OCI-LY3 (cell line): ENCODE measurements around the gene KRT6B.
"Not testable (repeated sequence)": the region's sequence is repeated elsewhere in the genome, so short reads cannot be mapped to it uniquely, and the experiment has no call there.

ENCODE experiments used
- H2AFZ ChIP-seq: fragments of 200-600, 300-600 bp; shearing (Covaris generic); 2 replicates; pipeline ENCODE4 v1.6.0; 2014; ENCODE audit warnings: antibody characterized with exemption, low read depth, low read length
- H3K27ac ChIP-seq: fragments of 200-600, 300-600 bp; sonication (generic); 2 replicates; pipeline ENCODE4 v1.5.1; 2014; ENCODE audit warnings: mild to moderate bottlenecking, low read length, moderate library complexity, mixed read lengths
- H3K27me3 ChIP-seq: fragments of 200-600, 300-600 bp; sonication (generic); 2 replicates; pipeline ENCODE4 v1.6.1; 2014; ENCODE audit warnings: low read depth, low read length, mixed read lengths
- H3K36me3 ChIP-seq: fragments of 200-600, 300-600 bp; sonication (generic); replicated peaks from 2 replicates; pipeline ENCODE3; 2014; ENCODE audit warnings: low read depth, low read length, mixed read lengths
- H3K4me1 ChIP-seq: fragments of 300-600, 200-600 bp; sonication (generic); 2 replicates; pipeline ENCODE4 v1.6.1; 2014; ENCODE audit warnings: low read length, mixed read lengths
- H3K4me2 ChIP-seq: fragments of 200-600, 300-600 bp; sonication (generic); 2 replicates; pipeline ENCODE4 v1.6.1; 2014; ENCODE audit warnings: low read length, mixed read lengths
- H3K4me3 ChIP-seq: fragments of 300-600, 200-600 bp; sonication (generic); 2 replicates; pipeline ENCODE4 v1.5.1; 2014; ENCODE audit warnings: antibody characterized with exemption, mild to moderate bottlenecking, low read length, moderate library complexity
- H3K79me2 ChIP-seq: fragments of 300-600, 200-600 bp; shearing (Covaris generic); 2 replicates; pipeline ENCODE4 v1.6.1; 2014; ENCODE audit warnings: mild to moderate bottlenecking, low read length, mixed read lengths
- H3K9ac ChIP-seq: fragments of 300-600, 200-600 bp; shearing (Covaris generic); 2 replicates; pipeline ENCODE4 v1.6.0; 2014; ENCODE audit warnings: mild to moderate bottlenecking, low read length, moderate library complexity
- H3K9me3 ChIP-seq: fragments of 200-600, 300-600 bp; shearing (Covaris generic); 2 replicates; pipeline ENCODE4 v1.6.1; 2014; ENCODE audit warnings: low read length, mixed read lengths; ENCODE audit not compliant: insufficient read depth
- H4K20me1 ChIP-seq: fragments of 200-600, 300-600 bp; sonication (generic); 2 replicates; pipeline ENCODE4 v1.6.1; 2016; ENCODE audit warnings: low read length, mixed read lengths; ENCODE audit not compliant: insufficient read depth
- CTCF ChIP-seq: fragments of 200-600, 300-600 bp; sonication (generic); IDR thresholded peaks from 2 replicates; pipeline ENCODE4 v1.5.1; 2014; ENCODE audit warnings: antibody characterized with exemption, low read length, low read depth
- EZH2phosphoT487 ChIP-seq: fragments of 200-600 bp; shearing (Covaris generic); IDR thresholded peaks from 2 replicates; pipeline ENCODE4 v1.6.1; 2018; ENCODE audit warnings: antibody characterized with exemption, mixed run types, low read depth

The KRT6B gene

GRCh38 chr12:52452101-52452500, at the start of gene KRT6B:
TSS of gene KRT6B (minus strand) at chr12:52452146. CDS start at chr12:52452078, 68 bp downstream.
- Histone ChIP-seq H3K4me3 (no peak within 1 kb of the TSS), H3K9ac (no peak within 1 kb of the TSS), H2AFZ (no peak within 1 kb of the TSS), H3K4me2 (no peak within 1 kb of the TSS), H3K27ac (no peak within 1 kb of the TSS), H3K27me3 (peaks cover 10% of the 10 kb centered on the region; the same call in 1 of the 2 replicates), H3K9me3 (no peaks in the 10 kb centered on the region), H3K4me1 (peaks cover 9% of the 10 kb centered on the region), H3K79me2 (no peaks in the 10 kb centered on the region), H4K20me1 (no peaks in the 10 kb centered on the region), H3K36me3 (no peaks in the 10 kb centered on the region)
- no peak for TF ChIP-seq CTCF
- no peak for TF ChIP-seq EZH2phosphoT487

GRCh38 chr12:52501490-52501889, 49.5 kb upstream of the KRT6B start:
- H3K27me3 ChIP-seq = no peaks in the 10 kb centered on the region
- H4K20me1 ChIP-seq = no peaks in the 10 kb centered on the region
- no peak overlapping the region for H3K4me2 ChIP-seq
- H3K9ac ChIP-seq = no peak overlapping the region
- H3K9me3 ChIP-seq = no peaks in the 10 kb centered on the region
- TF ChIP-seq EZH2phosphoT487 = no peak
- no peak for TF ChIP-seq CTCF
- H3K4me1 ChIP-seq = peaks cover 20% of the 10 kb centered on the region
- no peak overlapping the region for H3K4me3 ChIP-seq
- no peak overlapping the region for H2AFZ ChIP-seq
- H3K79me2 ChIP-seq = no peaks in the 10 kb centered on the region
- no peaks in the 10 kb centered on the region for H3K36me3 ChIP-seq
- no peak overlapping the region for H3K27ac ChIP-seq

- not testable (repeated sequence) for H4K20me1 ChIP-seq, H3K27ac ChIP-seq, H3K4me2 ChIP-seq, H3K9me3 ChIP-seq, H3K9ac ChIP-seq, H3K36me3 ChIP-seq, H3K27me3 ChIP-seq, H3K4me3 ChIP-seq, H3K79me2 ChIP-seq, H2AFZ ChIP-seq
- peaks cover 29% of the 10 kb centered on the region for H3K4me1 ChIP-seq
These were observed 48.6 kb upstream of the KRT6B start for GRCh38 chr12:52500574-52500973.

GRCh38 chr12:52499806-52500560, 48.0 kb upstream of the KRT6B start:
- H2AFZ ChIP-seq = no peak overlapping the region
- H3K9ac ChIP-seq = no peak overlapping the region
- no peak overlapping the region for H3K4me3 ChIP-seq
- no peaks in the 10 kb centered on the region for H3K9me3 ChIP-seq
- TF ChIP-seq EZH2phosphoT487 (no peak), CTCF (no peak)
- H3K4me2 ChIP-seq = no peak overlapping the region
- peaks cover 35% of the 10 kb centered on the region for H3K4me1 ChIP-seq
- H4K20me1 ChIP-seq = no peaks in the 10 kb centered on the region
- no peaks in the 10 kb centered on the region for H3K36me3 ChIP-seq
- no peaks in the 10 kb centered on the region for H3K79me2 ChIP-seq
- no peak overlapping the region for H3K27ac ChIP-seq
- H3K27me3 ChIP-seq = no peaks in the 10 kb centered on the region
